SK-N-SH (cell line): ENCODE results near the gene DLGAP5. TPM values are rescaled to one million over a fixed set of nuclear protein-coding genes. Genes with fewer than 3 reads are reported as not detected.

ENCODE experiments used
- CTCF ChIA-PET: fragments of 300-600, 350-600 bp; formaldehyde crosslinking; extraction: SDS; loops from one replicate; lab custom pipeline; 2021; lab: Yijun Ruan, JAX
- POLR2A ChIA-PET: fragments of 350-600 bp; sonication (Branson Sonifier 250); formaldehyde crosslinking; extraction: SDS; loops from one replicate; lab custom pipeline; 2020; ENCODE audit warnings: antibody characterized with exemption, inconsistent platforms; lab: Yijun Ruan, JAX
- DNase-seq: peaks from one replicate; pipeline ENCODE4 v3.0.0; 2012
- H2AFZ ChIP-seq: fragments of 200-600 bp; sonication (generic); 2 replicates; pipeline ENCODE4 v1.8.1; 2016; ENCODE audit warnings: antibody characterized with exemption, mild to moderate bottlenecking, low read depth
- H3F3A ChIP-seq: fragments of 200-600 bp; sonication (generic); replicated peaks from 2 replicates; pipeline ENCODE3; 2016; ENCODE audit warnings: antibody characterized with exemption, mild to moderate bottlenecking; ENCODE audit not compliant: insufficient read depth
- H3K27ac ChIP-seq, 2 experiments: fragments of 200-500 bp in 1 of 2; fragments of 200-600 bp in 1 of 2; sonication (Bioruptor generic) in 1 of 2; sonication (generic), shearing (Covaris generic) in 1 of 2; 2 replicates each; pipeline versions ENCODE4 v1.5.1 to v1.6.1; 2014 to 2016; ENCODE audit warnings: low read depth in 2 of 2, inconsistent platforms in 1 of 2, low read length in 1 of 2, mild to moderate bottlenecking in 1 of 2, mixed read lengths in 1 of 2
- H3K27me3 ChIP-seq: fragments of 200-600 bp; sonication (generic), shearing (Covaris generic); 2 replicates; pipeline ENCODE4 v1.6.1; 2016; ENCODE audit warnings: mixed run types; ENCODE audit not compliant: insufficient read depth
- H3K36me3 ChIP-seq, 2 experiments: fragments of 200-500 bp in 1 of 2; fragments of 200-600 bp in 1 of 2; sonication (Bioruptor generic) in 1 of 2; sonication (generic) in 1 of 2; replicated peaks in 1 of 2; 2 replicates each; pipeline versions ENCODE3 to v1.5.1; 2014 to 2016; ENCODE audit warnings: low read length in 1 of 2, mild to moderate bottlenecking in 1 of 2; ENCODE audit not compliant: insufficient read depth in 2 of 2, control insufficient read depth in 1 of 2
- H3K4me1 ChIP-seq, 2 experiments: fragments of 200-500 bp in 1 of 2; fragments of 200-600 bp in 1 of 2; sonication (Bioruptor generic) in 1 of 2; sonication (generic), shearing (Covaris generic) in 1 of 2; 2 replicates each; pipeline versions ENCODE4 v1.5.1 to v1.6.1; 2014 to 2016; ENCODE audit warnings: low read depth in 1 of 2, low read length in 1 of 2, mixed run types in 1 of 2; ENCODE audit not compliant: insufficient read depth in 2 of 2, control insufficient read depth in 1 of 2
- H3K4me2 ChIP-seq: fragments of 200-600 bp; sonication (generic), shearing (Covaris generic); 2 replicates; pipeline ENCODE4 v1.6.1; 2017; ENCODE audit warnings: mixed run types
- H3K4me3 ChIP-seq, 2 experiments: fragments of 200-500 bp in 1 of 2; fragments of 200-600 bp in 1 of 2; sonication (Bioruptor generic) in 1 of 2; sonication (generic), shearing (Covaris generic) in 1 of 2; 2 replicates each; pipeline versions ENCODE4 v1.5.1 to v1.8.1; 2014 to 2016; ENCODE audit warnings: low read depth in 2 of 2, inconsistent platforms in 1 of 2, low read length in 1 of 2, mild to moderate bottlenecking in 1 of 2, mixed read lengths in 1 of 2, moderate library complexity in 1 of 2
- H3K79me2 ChIP-seq: fragments of 200-600 bp; sonication (generic); 2 replicates; pipeline ENCODE4 v1.8.1; 2017; ENCODE audit warnings: mild to moderate bottlenecking; ENCODE audit not compliant: insufficient read depth
- H3K9ac ChIP-seq: fragments of 200-600 bp; sonication (generic); 2 replicates; pipeline ENCODE4 v1.6.1; 2017; ENCODE audit warnings: mixed run types
- H3K9me2 ChIP-seq: fragments of 200-600 bp; sonication (generic); 2 replicates; pipeline ENCODE4 v1.6.1; 2017; ENCODE audit warnings: mixed run types
- H3K9me3 ChIP-seq: fragments of 200-600 bp; sonication (generic); 2 replicates; pipeline ENCODE4 v1.6.1; 2017; ENCODE audit warnings: mixed run types, mild to moderate bottlenecking, moderate library complexity
- H4K20me1 ChIP-seq: fragments of 200-600 bp; sonication (generic); 2 replicates; pipeline ENCODE4 v1.6.1; 2017; ENCODE audit warnings: mild to moderate bottlenecking, mixed run types; ENCODE audit not compliant: insufficient read depth
- EP300 ChIP-seq, 2 experiments: IDR thresholded peaks; 2 replicates each; pipeline versions ENCODE4 v1.4.0 to v1.6.1; 2012; ENCODE audit warnings: borderline replicate concordance in 1 of 2, low read depth in 1 of 2, low read length in 1 of 2
- EZH2phosphoT487 ChIP-seq: fragments of 200-600 bp; sonication (generic); IDR thresholded peaks from 2 replicates; pipeline ENCODE4 v1.6.1; 2017; ENCODE audit warnings: low read depth, mixed run types, mild to moderate bottlenecking, antibody characterized with exemption, moderate library complexity, borderline replicate concordance
- FOSL2 ChIP-seq: IDR thresholded peaks from 2 replicates; pipeline ENCODE4 v1.4.0; 2012; ENCODE audit warnings: low read depth, mild to moderate bottlenecking, moderate library complexity, borderline replicate concordance
- FOXJ3 ChIP-seq: sonication (generic); formaldehyde crosslinking; IDR thresholded peaks from 2 replicates; pipeline ENCODE4 v1.5.1; 2020; ENCODE audit warnings: mild to moderate bottlenecking, missing genetic modification reagents
- GABPA ChIP-seq: IDR thresholded peaks from 2 replicates; pipeline ENCODE4 v1.4.0; 2012; ENCODE audit warnings: low read depth, mild to moderate bottlenecking
- GATA2 ChIP-seq: sonication (generic); formaldehyde crosslinking; IDR thresholded peaks from 2 replicates; pipeline ENCODE4 v1.5.0; 2020; ENCODE audit warnings: mild to moderate bottlenecking, missing genetic modification reagents
- JUND ChIP-seq: IDR thresholded peaks from 2 replicates; pipeline ENCODE4 v1.4.0; 2012
- MEF2A ChIP-seq: IDR thresholded peaks from 2 replicates; pipeline ENCODE4 v1.4.0; 2012; ENCODE audit warnings: low read depth, borderline replicate concordance
- NRF1 ChIP-seq: IDR thresholded peaks from 2 replicates; pipeline ENCODE4 v1.6.1; 2012; ENCODE audit warnings: low read depth, mild to moderate bottlenecking, low read length
- POLR2AphosphoS5 ChIP-seq: IDR thresholded peaks from 2 replicates; pipeline ENCODE4 v1.6.1; 2012; ENCODE audit warnings: low read depth, low read length
- RAD21 ChIP-seq: IDR thresholded peaks from 2 replicates; pipeline ENCODE4 v1.6.1; 2012; ENCODE audit warnings: mild to moderate bottlenecking, low read length
- RCOR1 ChIP-seq: fragments of 150-350 bp; IDR thresholded peaks from 2 replicates; pipeline ENCODE4 v1.6.1; 2017; ENCODE audit warnings: antibody characterized with exemption, low read length
- RFX5 ChIP-seq: IDR thresholded peaks from 2 replicates; pipeline ENCODE4 v1.6.1; 2012; ENCODE audit warnings: mild to moderate bottlenecking, improper control_type of control experiment, low read length
- SIN3A ChIP-seq: IDR thresholded peaks from 2 replicates; pipeline ENCODE4 v1.6.1; 2012; ENCODE audit warnings: low read depth, mild to moderate bottlenecking, low read length, moderate library complexity, borderline replicate concordance
- SMC3 ChIP-seq: IDR thresholded peaks from 2 replicates; pipeline ENCODE4 v1.6.1; 2012; ENCODE audit warnings: low read depth, low read length, improper control_type of control experiment
- USF1 ChIP-seq: IDR thresholded peaks from 2 replicates; pipeline ENCODE4 v1.4.0; 2012; ENCODE audit warnings: low read depth, borderline replicate concordance
- YY1 ChIP-seq: IDR thresholded peaks from 2 replicates; pipeline ENCODE4 v1.4.0; 2012; ENCODE audit warnings: low read depth, mild to moderate bottlenecking
- WGBS: methylation state at CpG from one replicate; pipeline ENCODE4 v1.1.6; 2017; ENCODE audit warnings: low lambda C conversion rate; 5-methylcytosine and 5-hydroxymethylcytosine counted together
- polyA plus RNA-seq, 3 experiments: library from polyadenylated mRNA; depleted of rRNA; stranded (reverse); fragments of >200 nt; gene quantifications; 2 replicates each; pipeline ENCODE4 v1.2.3, GENCODE V29; 2012
- TF ChIP-seq, protein P1 (sequence below): IDR thresholded peaks from 2 replicates; pipeline ENCODE4 v1.4.0; 2012; ENCODE audit warnings: low read depth
- TF ChIP-seq, protein P2 (sequence below): fragments of 150-350 bp; IDR thresholded peaks from 2 replicates; pipeline ENCODE4 v1.6.1; 2016; ENCODE audit warnings: mild to moderate bottlenecking, low read depth, low read length
- TF ChIP-seq, protein P3 (sequence below): IDR thresholded peaks from 2 replicates; pipeline ENCODE4 v1.4.0; 2012; ENCODE audit warnings: low read depth, borderline replicate concordance

Gene DLGAP5
- polyA plus RNA-seq, 1 of the 3 experiments (the other 2 are of a cell fraction): 6.4 TPM

DNA sequence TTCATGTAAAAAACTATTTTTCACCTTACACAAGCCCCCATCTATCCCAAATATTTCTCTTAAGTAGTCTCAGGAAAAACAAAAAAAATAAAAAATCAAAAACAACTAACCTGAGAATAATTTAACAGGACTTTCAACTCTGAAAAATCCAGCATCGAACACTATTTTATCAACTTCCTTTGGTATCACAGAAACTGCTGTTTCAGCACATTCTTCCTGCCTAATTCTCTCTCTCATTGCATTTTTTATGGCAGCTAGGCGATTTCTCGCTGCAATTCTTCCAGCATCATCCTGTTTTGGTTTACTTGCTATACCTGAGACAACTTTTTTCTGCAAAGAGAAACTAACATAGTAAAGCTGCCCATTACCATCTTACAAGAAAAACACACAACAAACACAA is 33.0 kb downstream of the DLGAP5 start:
- Histone ChIP-seq H3K9me3 (no peaks in the 10 kb centered on the region), H4K20me1 (no peaks in the 10 kb centered on the region), H3K9me2 (no peaks in the 10 kb centered on the region), H2AFZ (no peak overlapping the region), H3K79me2 (no peaks in the 10 kb centered on the region), H3K4me2 (no peak overlapping the region), H3K4me1 (no peaks in the 10 kb centered on the region), H3F3A (no peaks in the 10 kb centered on the region), H3K4me3 (no peak overlapping the region), H3K27me3 (no peaks in the 10 kb centered on the region), H3K27ac (no peak overlapping the region), H3K36me3 (peaks cover 24 to 27% of the 10 kb centered on the region in 2 experiments), H3K9ac (no peak overlapping the region)
- POLR2A ChIA-PET: no interaction called here
- CTCF ChIA-PET: interaction anchor here (1.7 to 4.3 kb wide), 5 partner anchors 12 to 107 kb away, joined by 4 to 50 read pairs (median 6); partner anchors contain the start of gene MAPK1IP1L
- 94% methylated on average over 3 of the region's 3 CpGs for WGBS
- DNase-seq: no peak
- TF ChIP-seq SIN3A: no peak
- TF ChIP-seq USF1: no peak

DNA sequence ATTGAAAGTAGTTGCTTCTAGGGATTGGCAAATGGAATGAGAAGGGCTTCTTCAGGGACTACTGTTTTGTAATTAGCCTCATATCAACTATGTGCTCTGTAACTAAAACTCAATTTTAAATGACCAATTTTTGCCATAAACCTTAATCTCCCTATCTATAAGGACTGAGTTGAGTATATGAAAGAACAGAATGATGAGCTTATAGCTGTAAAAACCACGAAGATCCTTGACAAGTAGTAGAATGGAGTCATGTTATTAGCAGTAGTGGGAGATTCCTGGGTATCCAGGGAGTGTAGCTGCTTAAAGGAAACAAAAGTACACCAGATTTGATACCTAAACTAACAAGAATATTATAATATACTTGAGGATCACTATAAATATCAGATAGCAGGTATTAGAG is 34.3 kb downstream of the DLGAP5 start:
- Histone ChIP-seq H3K9me3 (no peaks in the 10 kb centered on the region), H3K36me3 (peaks cover 19 to 24% of the 10 kb centered on the region in 2 experiments), H3K4me1 (no peaks in the 10 kb centered on the region), H3K79me2 (no peaks in the 10 kb centered on the region), H3K27me3 (no peaks in the 10 kb centered on the region), H2AFZ (no peak overlapping the region; the same call in 1 of the 2 replicates), H4K20me1 (no peaks in the 10 kb centered on the region), H3F3A (no peaks in the 10 kb centered on the region), H3K9me2 (no peaks in the 10 kb centered on the region), H3K27ac (no peak overlapping the region), H3K4me3 (no peak overlapping the region), H3K4me2 (no peak overlapping the region), H3K9ac (no peak overlapping the region)
- no peak for DNase-seq
- 81% methylated on average over 1 of the region's 1 CpG for WGBS
- POLR2A ChIA-PET: no interaction called here
- CTCF ChIA-PET: interaction anchor here (0.9 to 1.7 kb wide), 5 partner anchors 24 to 106 kb away, joined by 3 to 8 read pairs (median 4); partner anchors contain the start of gene MAPK1IP1L
- TF ChIP-seq MEF2A (no peak), EZH2phosphoT487 (no peak), POLR2AphosphoS5 (no peak), SMC3 (no peak)
- TF ChIP-seq, protein P1, sequence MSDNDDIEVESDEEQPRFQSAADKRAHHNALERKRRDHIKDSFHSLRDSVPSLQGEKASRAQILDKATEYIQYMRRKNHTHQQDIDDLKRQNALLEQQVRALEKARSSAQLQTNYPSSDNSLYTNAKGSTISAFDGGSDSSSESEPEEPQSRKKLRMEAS: no peak
- TF ChIP-seq, protein P2, sequence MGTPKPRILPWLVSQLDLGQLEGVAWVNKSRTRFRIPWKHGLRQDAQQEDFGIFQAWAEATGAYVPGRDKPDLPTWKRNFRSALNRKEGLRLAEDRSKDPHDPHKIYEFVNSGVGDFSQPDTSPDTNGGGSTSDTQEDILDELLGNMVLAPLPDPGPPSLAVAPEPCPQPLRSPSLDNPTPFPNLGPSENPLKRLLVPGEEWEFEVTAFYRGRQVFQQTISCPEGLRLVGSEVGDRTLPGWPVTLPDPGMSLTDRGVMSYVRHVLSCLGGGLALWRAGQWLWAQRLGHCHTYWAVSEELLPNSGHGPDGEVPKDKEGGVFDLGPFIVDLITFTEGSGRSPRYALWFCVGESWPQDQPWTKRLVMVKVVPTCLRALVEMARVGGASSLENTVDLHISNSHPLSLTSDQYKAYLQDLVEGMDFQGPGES: no peak

DNA sequence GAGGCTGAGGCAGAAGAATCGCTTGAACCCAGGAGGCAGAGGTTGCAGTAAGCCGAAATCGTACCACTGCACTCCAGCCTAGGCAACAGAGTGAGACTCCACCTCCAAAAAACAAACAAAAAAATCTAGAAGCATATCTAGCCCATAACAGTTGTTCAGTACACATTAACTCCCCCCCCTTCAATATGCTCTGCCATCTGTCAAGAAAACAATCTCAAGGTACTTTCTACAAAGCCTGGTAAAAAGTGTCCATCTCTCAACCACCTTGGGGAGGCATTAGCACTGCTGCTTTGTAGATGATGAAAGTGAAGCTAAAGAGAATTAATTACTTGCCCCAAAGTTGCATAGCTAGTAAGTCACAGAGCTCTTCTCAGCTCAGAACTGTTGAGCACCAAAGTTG is 37.4 kb downstream of the DLGAP5 start:
- ChIA-PET POLR2A (no interaction called here), CTCF (interaction anchor here (0.8 kb wide), 1 partner anchor 64 kb away, joined by 3 read pairs; no protein-coding TSS in a partner anchor)
- WGBS: 98% methylated on average over 3 of the region's 3 CpGs
- no peak overlapping the region for H3K9ac ChIP-seq
- no peaks in the 10 kb centered on the region; a peak in 1 of 4 replicates for H3K4me1 ChIP-seq
- no peaks in the 10 kb centered on the region for H3K9me3 ChIP-seq
- no peaks in the 10 kb centered on the region for H3K79me2 ChIP-seq
- H3K27ac ChIP-seq: no peak overlapping the region
- DNase-seq: no peak
- peaks cover 23 to 37% of the 10 kb centered on the region in 2 experiments for H3K36me3 ChIP-seq
- no peak overlapping the region for H3K4me3 ChIP-seq
- H3K4me2 ChIP-seq: no peak overlapping the region
- H4K20me1 ChIP-seq: no peaks in the 10 kb centered on the region
- H2AFZ ChIP-seq: no peak overlapping the region
- H3F3A ChIP-seq: peaks cover 10% of the 10 kb centered on the region
- H3K27me3 ChIP-seq: no peaks in the 10 kb centered on the region
- no peaks in the 10 kb centered on the region for H3K9me2 ChIP-seq
- TF ChIP-seq, protein P3, sequence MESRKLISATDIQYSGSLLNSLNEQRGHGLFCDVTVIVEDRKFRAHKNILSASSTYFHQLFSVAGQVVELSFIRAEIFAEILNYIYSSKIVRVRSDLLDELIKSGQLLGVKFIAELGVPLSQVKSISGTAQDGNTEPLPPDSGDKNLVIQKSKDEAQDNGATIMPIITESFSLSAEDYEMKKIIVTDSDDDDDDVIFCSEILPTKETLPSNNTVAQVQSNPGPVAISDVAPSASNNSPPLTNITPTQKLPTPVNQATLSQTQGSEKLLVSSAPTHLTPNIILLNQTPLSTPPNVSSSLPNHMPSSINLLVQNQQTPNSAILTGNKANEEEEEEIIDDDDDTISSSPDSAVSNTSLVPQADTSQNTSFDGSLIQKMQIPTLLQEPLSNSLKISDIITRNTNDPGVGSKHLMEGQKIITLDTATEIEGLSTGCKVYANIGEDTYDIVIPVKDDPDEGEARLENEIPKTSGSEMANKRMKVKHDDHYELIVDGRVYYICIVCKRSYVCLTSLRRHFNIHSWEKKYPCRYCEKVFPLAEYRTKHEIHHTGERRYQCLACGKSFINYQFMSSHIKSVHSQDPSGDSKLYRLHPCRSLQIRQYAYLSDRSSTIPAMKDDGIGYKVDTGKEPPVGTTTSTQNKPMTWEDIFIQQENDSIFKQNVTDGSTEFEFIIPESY: no peak
- no peak for TF ChIP-seq RCOR1
- TF ChIP-seq JUND: no peak
- no peak for TF ChIP-seq GABPA
- no peak for TF ChIP-seq EP300 (IDR thresholded peaks at IDR 0.05; ENCODE audit: borderline replicate concordance in 1 of 2, low read depth in 1 of 2, low read length in 1 of 2)
- no peak for TF ChIP-seq GATA2 (CRISPR knock-in tag)
- no peak for TF ChIP-seq POLR2AphosphoS5
- TF ChIP-seq RFX5: no peak
- TF ChIP-seq FOSL2: no peak
- no peak for TF ChIP-seq RAD21
- TF ChIP-seq YY1: no peak
- TF ChIP-seq FOXJ3 (CRISPR knock-in tag): no peak
- TF ChIP-seq NRF1: no peak
